SU-DHL-6 (cell line): ENCODE measurements around the gene LRRC7.

Experiments
- H2AFZ ChIP-seq: fragments of 200-600 bp; sonication (generic); 2 replicates; pipeline ENCODE4 v1.6.1; 2014; ENCODE audit warnings: low read depth, mild to moderate bottlenecking, moderate library complexity, mixed read lengths, antibody characterized with exemption, low read length; ENCODE audit not compliant: severe bottlenecking
- H3F3A ChIP-seq: fragments of 200-600 bp; shearing (Covaris generic); 2 replicates; pipeline ENCODE4 v1.6.0; 2016; ENCODE audit warnings: antibody characterized with exemption, mild to moderate bottlenecking; ENCODE audit not compliant: insufficient read depth
- H3K27ac ChIP-seq: fragments of 200-600 bp; sonication (generic); 2 replicates; pipeline ENCODE4 v1.5.1; 2016; ENCODE audit warnings: low read depth, mild to moderate bottlenecking, low read length, moderate library complexity, mixed read lengths
- H3K27me3 ChIP-seq: fragments of 200-600 bp; sonication (generic), shearing (Covaris generic); 2 replicates; pipeline ENCODE4 v1.6.0; 2014; ENCODE audit warnings: mild to moderate bottlenecking, low read length
- H3K36me3 ChIP-seq: fragments of 200-600 bp; sonication (generic); 2 replicates; pipeline ENCODE4 v1.6.1; 2014; ENCODE audit warnings: mild to moderate bottlenecking, low read length, mixed read lengths
- H3K4me2 ChIP-seq: fragments of 300-600, 200-600 bp; shearing (Covaris generic), sonication (generic); 2 replicates; pipeline ENCODE4 v1.6.0; 2014; ENCODE audit warnings: low read length, low read depth, mild to moderate bottlenecking; ENCODE audit not compliant: poor library complexity, severe bottlenecking
- H3K4me3 ChIP-seq: fragments of 200-600 bp; sonication (generic); 2 replicates; pipeline ENCODE4 v1.5.1; 2014; ENCODE audit warnings: antibody characterized with exemption, low read length, mild to moderate bottlenecking, mixed read lengths; ENCODE audit not compliant: insufficient read depth, poor library complexity, severe bottlenecking
- H3K79me2 ChIP-seq: fragments of 200-600 bp; sonication (generic); 2 replicates; pipeline ENCODE4 v1.6.1; 2014; ENCODE audit warnings: mild to moderate bottlenecking, low read length, moderate library complexity; ENCODE audit not compliant: insufficient read depth
- H3K9ac ChIP-seq: fragments of 200-600 bp; sonication (generic); 2 replicates; pipeline ENCODE4 v1.7.0; 2014; ENCODE audit warnings: mild to moderate bottlenecking, low read length
- H3K9me2 ChIP-seq: fragments of 200-600 bp; sonication (generic); replicated peaks from 2 replicates; pipeline ENCODE4 v1.6.1; 2014; ENCODE audit warnings: low read length; ENCODE audit not compliant: insufficient read depth
- H3K9me3 ChIP-seq: fragments of 200-600 bp; sonication (generic); 2 replicates; pipeline ENCODE4 v1.6.1; 2014; ENCODE audit warnings: low read length, mixed read lengths; ENCODE audit not compliant: insufficient read depth
- H4K20me1 ChIP-seq: fragments of 200-600 bp; sonication (generic); 2 replicates; pipeline ENCODE4 v1.6.1; 2014; ENCODE audit warnings: low read depth, mild to moderate bottlenecking, antibody characterized with exemption, low read length, moderate library complexity, mixed read lengths
- EZH2phosphoT487 ChIP-seq: fragments of 200-600 bp; sonication (generic), shearing (Covaris generic); conservative IDR thresholded peaks from 2 replicates; pipeline ENCODE4 v1.6.1; 2018; ENCODE audit warnings: mild to moderate bottlenecking, antibody characterized with exemption, low read length, moderate library complexity, mixed read lengths
- TF ChIP-seq, protein P1 (sequence below): fragments of 200-600 bp; sonication (generic); IDR thresholded peaks from one replicate; pipeline ENCODE4 v1.5.1; 2017; ENCODE audit warnings: antibody characterized with exemption, mild to moderate bottlenecking, low read length, moderate library complexity; ENCODE audit not compliant: insufficient read depth, poor library complexity, severe bottlenecking

Gene LRRC7

GRCh38 chr1:70041317-70042045 lies 473.8 kb downstream of the LRRC7 start:
- Histone ChIP-seq H3K9me2 (no peaks in the 10 kb centered on the region), H3K9me3 (no peaks in the 10 kb centered on the region), H3K27ac (no peak overlapping the region), H3F3A (no peaks in the 10 kb centered on the region), H3K36me3 (no peaks in the 10 kb centered on the region), H3K27me3 (no peaks in the 10 kb centered on the region), H3K79me2 (no peaks in the 10 kb centered on the region), H3K4me3 (no peak overlapping the region), H2AFZ (no peak overlapping the region), H4K20me1 (no peaks in the 10 kb centered on the region), H3K9ac (no peak overlapping the region), H3K4me2 (no peak overlapping the region)
- TF ChIP-seq EZH2phosphoT487 = no peak
- TF ChIP-seq, protein P1, sequence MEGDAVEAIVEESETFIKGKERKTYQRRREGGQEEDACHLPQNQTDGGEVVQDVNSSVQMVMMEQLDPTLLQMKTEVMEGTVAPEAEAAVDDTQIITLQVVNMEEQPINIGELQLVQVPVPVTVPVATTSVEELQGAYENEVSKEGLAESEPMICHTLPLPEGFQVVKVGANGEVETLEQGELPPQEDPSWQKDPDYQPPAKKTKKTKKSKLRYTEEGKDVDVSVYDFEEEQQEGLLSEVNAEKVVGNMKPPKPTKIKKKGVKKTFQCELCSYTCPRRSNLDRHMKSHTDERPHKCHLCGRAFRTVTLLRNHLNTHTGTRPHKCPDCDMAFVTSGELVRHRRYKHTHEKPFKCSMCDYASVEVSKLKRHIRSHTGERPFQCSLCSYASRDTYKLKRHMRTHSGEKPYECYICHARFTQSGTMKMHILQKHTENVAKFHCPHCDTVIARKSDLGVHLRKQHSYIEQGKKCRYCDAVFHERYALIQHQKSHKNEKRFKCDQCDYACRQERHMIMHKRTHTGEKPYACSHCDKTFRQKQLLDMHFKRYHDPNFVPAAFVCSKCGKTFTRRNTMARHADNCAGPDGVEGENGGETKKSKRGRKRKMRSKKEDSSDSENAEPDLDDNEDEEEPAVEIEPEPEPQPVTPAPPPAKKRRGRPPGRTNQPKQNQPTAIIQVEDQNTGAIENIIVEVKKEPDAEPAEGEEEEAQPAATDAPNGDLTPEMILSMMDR = no peak

GRCh38 chr1:70042090-70042731 lies 474.5 kb downstream of the LRRC7 start:
- Histone ChIP-seq H3K4me3 (no peak overlapping the region), H3K27me3 (no peaks in the 10 kb centered on the region), H3K27ac (no peak overlapping the region), H3K9me2 (no peaks in the 10 kb centered on the region), H3K36me3 (no peaks in the 10 kb centered on the region), H3K4me2 (no peak overlapping the region), H3K9ac (no peak overlapping the region), H3K79me2 (no peaks in the 10 kb centered on the region), H3F3A (no peaks in the 10 kb centered on the region), H4K20me1 (no peaks in the 10 kb centered on the region), H2AFZ (no peak overlapping the region), H3K9me3 (no peaks in the 10 kb centered on the region)
- TF ChIP-seq, protein P1 = no peak
- no peak for TF ChIP-seq EZH2phosphoT487

GRCh38 chr1:70043804-70044203 lies 476.1 kb downstream of the LRRC7 start:
- no peaks in the 10 kb centered on the region for H3K9me2 ChIP-seq
- no peaks in the 10 kb centered on the region for H3K36me3 ChIP-seq
- no peak overlapping the region for H2AFZ ChIP-seq
- H4K20me1 ChIP-seq = no peaks in the 10 kb centered on the region
- no peak overlapping the region for H3K4me3 ChIP-seq
- H3K79me2 ChIP-seq = no peaks in the 10 kb centered on the region
- no peak overlapping the region for H3K4me2 ChIP-seq
- no peaks in the 10 kb centered on the region for H3K9me3 ChIP-seq
- H3F3A ChIP-seq = no peaks in the 10 kb centered on the region
- no peak overlapping the region for H3K27ac ChIP-seq
- no peak overlapping the region for H3K9ac ChIP-seq
- H3K27me3 ChIP-seq = no peaks in the 10 kb centered on the region
- TF ChIP-seq, protein P1 = no peak
- no peak for TF ChIP-seq EZH2phosphoT487
